ENCODE data around the gene UFM1. TPM values are rescaled to one million over a fixed set of nuclear protein-coding genes. Genes with fewer than 3 reads are reported as not detected.
"Not testable (repeated sequence)": the region's sequence is repeated elsewhere in the genome, so short reads cannot be mapped to it uniquely, and the experiment has no call there.

Gene UFM1
- total RNA-seq, 1 donor = 134 TPM

- DNase-seq (ENCODE audit: low read depth) = no peak
- H3K4me3 ChIP-seq (ENCODE audit: low read depth, low read length) = no peak overlapping the region
- no peak for TF ChIP-seq CTCF (IDR thresholded peaks at IDR 0.05; ENCODE audit: insufficient read depth, low read length)
Measured at GRCh38 chr13:38363219-38363618, 13.6 kb downstream of the UFM1 start.

- not testable (repeated sequence) for DNase-seq (ENCODE audit: low read depth); H3K4me3 ChIP-seq (ENCODE audit: low read depth, low read length)
Measured at GRCh38 chr13:38363746-38364145, 14.1 kb downstream of the UFM1 start.

- TF ChIP-seq CTCF (IDR thresholded peaks at IDR 0.05; ENCODE audit: insufficient read depth, low read length) = no peak
- DNase-seq (ENCODE audit: low read depth) = no peak
- no peak overlapping the region for H3K4me3 ChIP-seq (ENCODE audit: low read depth, low read length)
Measured at GRCh38 chr13:38365661-38366060, 16.0 kb downstream of the UFM1 start.

GRCh38 chr13:38366954-38367645 lies 17.4 kb downstream of the UFM1 start:
- no peak overlapping the region for H3K4me3 ChIP-seq (ENCODE audit: low read depth, low read length)
- DNase-seq (ENCODE audit: low read depth) = no peak
- no peak for TF ChIP-seq CTCF (IDR thresholded peaks at IDR 0.05; ENCODE audit: insufficient read depth, low read length)

- no peak for DNase-seq (ENCODE audit: low read depth)
- no peak for TF ChIP-seq CTCF (IDR thresholded peaks at IDR 0.05; ENCODE audit: insufficient read depth, low read length)
- no peak overlapping the region for H3K4me3 ChIP-seq (ENCODE audit: low read depth, low read length)
Measured at GRCh38 chr13:38369058-38369457, 19.4 kb downstream of the UFM1 start.

- H3K4me3 ChIP-seq (ENCODE audit: low read depth, low read length); DNase-seq (ENCODE audit: low read depth): not testable (repeated sequence)
Measured at GRCh38 chr13:38370096-38370495, 20.4 kb downstream of the UFM1 start.

GRCh38 chr13:38372820-38373383 lies 23.3 kb downstream of the UFM1 start:
- H3K4me3 ChIP-seq (ENCODE audit: low read depth, low read length) = no peak overlapping the region
- no peak for DNase-seq (ENCODE audit: low read depth)
- no peak for TF ChIP-seq CTCF (IDR thresholded peaks at IDR 0.05; ENCODE audit: insufficient read depth, low read length)

GRCh38 chr13:38376546-38376945 lies 26.9 kb downstream of the UFM1 start:
- no peak for TF ChIP-seq CTCF (IDR thresholded peaks at IDR 0.05; ENCODE audit: insufficient read depth, low read length)
- DNase-seq (ENCODE audit: low read depth) = no peak
- H3K4me3 ChIP-seq (ENCODE audit: low read depth, low read length) = no peak overlapping the region

Measured in fibroblast of the aortic adventitia (primary cell).